Activated CD8-positive, alpha-beta memory T cell treated with anti-CD3 and anti-CD28 coated beads, Interleukin-2, amount 50 U/mL, for 1 hour (primary cell): ENCODE results near the gene IL11.
"Not testable (repeated sequence)": the region's sequence is repeated elsewhere in the genome, so short reads cannot be mapped to it uniquely, and the experiment has no call there.

Experiments used
- DNase-seq: peaks from one replicate; pipeline ENCODE4 v3.0.0-alpha.2; 2020; ENCODE audit errors: extremely low read depth

The IL11 gene

DNA sequence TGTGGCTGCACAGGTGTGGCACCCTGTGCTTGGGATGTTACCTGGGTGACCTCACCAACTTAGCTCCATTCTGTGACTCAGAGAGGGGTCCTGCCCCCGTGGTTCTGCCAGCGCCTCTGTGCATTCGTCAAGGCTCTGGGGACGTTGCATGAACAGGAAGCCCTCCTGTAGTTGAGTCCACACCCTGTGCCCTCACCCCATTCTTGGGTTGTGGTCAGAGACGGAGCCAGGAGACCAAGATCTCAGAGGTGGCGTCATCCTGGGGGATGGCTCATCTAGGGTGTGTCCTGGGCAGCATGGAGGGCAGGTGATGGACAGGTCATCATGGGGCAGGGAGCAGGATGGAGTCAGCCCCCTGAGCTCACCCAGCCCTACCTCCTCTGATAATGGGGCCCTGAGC lies 18.2 kb downstream of the IL11 start:
- DNase-seq: no peak

DNA sequence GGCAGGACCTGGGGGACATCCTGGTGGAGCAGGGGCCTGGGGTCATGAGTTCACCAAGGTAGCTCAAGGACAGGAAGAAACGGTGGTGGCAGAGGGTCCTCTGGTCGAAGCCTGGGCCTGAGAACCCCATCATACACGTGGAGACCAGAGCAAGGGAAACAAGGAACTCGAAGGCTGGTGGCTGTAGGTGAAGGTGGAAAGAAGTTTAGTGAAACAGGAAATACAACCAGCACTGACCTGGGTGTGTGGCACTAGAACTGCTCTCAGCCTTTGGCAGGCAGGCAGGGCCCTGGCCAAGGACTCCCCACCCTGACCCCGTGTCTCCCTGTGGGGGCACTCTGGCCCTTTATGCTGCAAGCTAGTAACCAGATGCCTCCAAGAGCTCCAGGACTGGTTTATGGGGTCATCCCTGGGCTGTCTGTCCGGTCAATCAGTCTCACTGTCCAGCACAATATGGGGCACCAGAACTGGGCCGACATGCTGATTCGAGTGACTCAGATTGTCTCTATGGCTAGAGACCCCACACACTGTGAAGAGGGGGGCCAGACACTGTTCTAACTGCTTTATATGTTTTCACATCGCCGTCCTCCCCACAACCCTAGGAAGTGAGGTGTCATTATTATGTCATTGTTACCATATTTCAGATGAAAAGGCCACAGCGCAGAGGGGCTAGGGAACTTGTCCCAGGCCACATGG lies 19.5 kb downstream of the IL11 start:
- DNase-seq: no peak

DNA sequence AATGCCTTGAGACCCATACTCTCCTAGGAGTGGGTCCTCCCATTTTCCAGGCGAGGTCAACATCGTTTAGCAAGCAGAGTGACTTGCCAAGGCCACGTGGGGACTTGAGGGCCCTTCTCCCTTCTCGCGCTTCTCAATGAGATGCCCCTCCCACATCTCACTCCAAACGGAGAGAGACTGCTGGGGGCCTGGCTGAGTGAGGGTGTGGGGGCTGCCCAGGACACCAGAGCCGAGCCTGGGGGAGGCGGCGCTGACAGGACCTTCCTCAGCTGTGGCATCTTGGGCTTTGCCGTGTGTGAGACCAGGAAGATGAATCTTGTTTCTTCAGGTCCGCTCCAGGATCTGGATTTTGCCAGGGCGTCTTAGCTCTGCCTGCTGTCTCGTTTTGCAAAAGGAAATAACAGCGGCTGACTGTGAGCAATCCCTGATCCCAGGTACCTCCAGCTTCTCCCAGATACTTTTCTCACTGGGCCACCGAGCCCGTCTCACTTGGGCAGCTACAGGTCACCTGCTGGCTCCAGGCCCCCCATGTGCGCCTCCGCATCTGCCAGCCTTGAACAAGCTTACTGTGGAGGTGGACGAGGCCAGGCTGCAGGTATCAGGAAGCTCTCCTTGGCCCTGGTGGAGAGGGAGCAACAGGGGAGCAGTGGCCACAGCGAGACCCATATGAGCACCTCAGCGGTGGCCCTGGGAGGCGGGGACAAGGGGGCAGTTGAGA lies 21.8 kb downstream of the IL11 start:
- no peak for DNase-seq

DNA sequence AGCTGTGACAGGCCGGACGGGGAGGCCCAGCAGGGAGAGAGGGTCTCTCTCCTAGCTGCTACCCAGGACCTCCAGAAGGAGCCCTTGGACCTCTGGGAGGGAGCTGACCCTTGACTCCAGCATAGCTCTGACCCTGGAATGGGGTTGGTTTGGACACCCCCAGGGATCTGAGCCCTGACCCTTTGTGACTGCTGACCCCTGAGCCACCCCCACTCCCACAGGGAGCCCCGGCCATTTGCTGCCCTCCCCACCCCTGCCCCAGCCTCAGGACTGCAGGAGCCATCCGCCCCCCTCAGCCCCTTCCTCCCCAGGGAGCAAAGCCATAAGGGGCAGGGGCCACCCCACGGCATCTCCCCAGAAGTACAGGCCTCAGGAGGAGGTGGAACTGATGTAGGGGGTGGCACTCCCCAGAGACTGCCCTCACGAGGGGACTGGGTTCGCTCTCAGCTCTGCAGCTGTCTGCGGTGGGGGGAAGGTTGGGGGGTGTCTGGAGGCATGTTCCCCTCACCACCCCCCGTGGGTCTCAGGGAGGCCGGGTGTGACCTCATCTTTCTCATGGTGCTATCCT lies 22.7 kb downstream of the IL11 start:
- no peak for DNase-seq

DNA sequence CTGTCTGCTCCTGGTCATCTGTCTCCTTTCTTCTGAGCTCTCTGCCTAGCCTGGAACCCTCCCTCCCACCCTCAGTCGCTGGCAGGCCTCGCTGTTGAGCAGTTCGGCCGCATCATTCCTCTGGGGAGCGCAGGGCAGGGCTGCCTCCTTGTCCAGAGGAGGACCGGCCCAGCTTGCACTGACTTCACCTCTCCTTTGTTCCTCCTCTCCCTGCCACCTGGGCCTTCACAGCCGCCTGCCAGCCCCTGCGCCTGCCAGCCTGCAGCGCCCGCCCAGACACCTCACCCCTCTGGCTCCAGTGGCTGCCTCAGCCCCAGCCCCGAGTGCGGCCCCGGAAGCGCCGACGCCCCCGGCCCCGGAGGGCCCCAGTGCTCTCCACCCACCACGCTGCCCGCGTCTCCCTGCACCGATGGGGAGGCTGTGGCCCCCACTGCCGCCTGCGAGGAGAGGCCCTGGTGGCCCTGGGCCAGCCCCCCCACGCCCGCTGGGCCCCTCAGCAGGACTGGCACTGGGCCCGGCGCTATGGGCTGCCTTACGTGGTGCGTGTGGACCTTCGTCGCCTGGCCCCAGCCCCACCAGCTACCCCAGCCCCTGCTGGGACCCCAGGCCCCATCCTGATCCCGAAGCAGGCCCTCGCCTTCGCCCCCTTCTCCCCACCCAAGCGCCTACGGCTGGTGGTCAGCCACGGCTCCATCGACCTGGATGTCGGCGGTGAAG lies 23.4 kb downstream of the IL11 start:
- no peak for DNase-seq

DNA sequence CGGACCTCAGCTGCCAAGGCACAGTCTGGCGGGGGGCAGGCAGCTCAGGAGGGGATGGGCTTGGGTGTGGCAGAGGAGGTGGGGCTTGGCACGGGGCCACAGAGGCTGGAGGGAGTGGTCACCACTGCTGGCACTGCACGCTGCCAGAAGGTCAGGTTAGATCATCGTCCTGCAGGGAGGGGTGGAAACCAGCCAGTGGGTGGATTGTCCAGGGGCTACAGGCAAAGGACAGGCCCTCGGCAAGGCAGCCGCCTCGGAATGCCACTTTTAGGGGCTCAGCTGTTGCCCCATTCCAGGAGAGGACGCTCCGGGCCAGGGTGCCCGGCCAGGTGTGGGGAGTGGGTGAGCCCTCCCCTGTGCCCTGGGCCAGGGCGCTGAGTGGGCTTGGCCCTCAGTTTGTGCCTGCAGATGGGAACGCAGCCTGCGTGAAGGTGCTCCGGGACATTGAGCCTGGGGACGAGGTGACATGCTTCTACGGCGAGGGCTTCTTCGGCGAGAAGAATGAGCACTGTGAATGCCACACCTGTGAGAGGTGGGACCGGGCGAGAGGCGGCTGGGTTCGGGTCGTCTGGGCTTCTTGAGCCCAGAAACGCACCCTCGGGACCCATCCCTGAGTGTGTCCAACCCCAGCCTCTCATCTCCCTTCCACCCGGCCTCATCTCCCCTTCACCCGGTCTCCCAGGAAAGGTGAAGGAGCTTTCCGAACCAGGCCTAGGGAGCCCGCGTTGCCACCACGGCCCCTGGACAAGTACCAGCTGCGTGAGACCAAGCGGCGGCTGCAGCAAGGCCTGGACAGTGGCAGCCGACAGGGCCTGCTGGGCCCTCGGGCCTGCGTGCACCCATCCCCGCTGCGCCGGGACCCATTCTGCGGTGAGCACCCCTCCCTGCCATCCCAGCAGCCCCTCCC lies 24.2 kb downstream of the IL11 start:
- DNase-seq: no peak

DNA sequence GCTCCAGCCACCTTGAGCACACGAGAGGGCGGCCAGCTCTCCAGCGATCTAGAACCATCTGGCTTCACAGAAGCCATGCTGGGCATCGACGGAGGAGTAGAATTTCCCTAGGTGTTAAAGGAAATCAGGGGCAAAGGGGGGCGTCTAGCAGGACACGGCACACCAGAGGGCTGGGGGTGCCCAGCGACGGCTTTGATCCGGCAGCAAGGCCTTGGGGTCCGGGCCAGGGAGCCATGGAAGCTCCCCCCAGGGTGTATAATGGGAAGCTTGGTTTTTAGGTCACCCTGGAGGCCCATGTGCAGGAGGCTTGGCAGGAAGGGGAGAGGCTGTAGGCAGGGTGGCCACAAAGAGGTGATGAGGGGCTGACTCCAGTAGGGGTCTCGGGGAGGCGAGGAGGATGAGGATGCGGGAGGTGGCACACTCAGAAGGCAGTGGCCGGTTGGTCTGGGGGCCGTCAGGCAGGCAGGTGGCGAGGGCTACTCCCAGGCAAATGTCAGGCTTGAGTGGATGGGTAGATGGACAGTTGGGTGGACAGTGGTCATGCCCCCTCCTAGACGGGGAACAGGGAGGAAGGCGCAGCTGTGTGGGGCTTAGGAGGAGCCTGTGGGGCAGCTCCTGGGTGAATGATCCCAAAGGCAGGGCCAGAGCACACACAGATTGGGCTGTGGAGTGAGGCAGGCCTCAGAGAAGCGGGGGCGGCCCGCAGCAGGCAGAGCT lies 25.0 kb downstream of the IL11 start:
- DNase-seq: no peak

DNA sequence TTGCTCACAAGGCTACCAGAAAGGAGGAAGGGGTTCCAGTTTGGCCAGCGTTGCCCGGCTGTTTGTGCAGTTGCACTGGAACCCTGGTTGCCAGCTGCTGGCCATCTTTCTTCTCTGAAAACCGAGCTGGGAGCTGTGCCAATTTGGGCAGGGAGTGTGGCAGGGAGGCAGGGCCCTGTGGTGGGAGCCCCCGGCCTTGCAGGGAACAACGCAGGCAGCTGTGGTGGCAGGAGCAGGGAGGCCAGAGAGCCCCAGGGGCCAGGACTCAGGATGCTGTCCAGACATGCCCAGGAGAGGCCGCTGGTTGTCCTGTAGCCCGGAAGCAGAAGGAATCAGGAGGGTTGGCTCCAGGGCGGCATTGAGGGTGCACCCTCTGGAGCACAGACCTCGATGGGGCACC lies 25.8 kb downstream of the IL11 start:
- no peak for DNase-seq

DNA sequence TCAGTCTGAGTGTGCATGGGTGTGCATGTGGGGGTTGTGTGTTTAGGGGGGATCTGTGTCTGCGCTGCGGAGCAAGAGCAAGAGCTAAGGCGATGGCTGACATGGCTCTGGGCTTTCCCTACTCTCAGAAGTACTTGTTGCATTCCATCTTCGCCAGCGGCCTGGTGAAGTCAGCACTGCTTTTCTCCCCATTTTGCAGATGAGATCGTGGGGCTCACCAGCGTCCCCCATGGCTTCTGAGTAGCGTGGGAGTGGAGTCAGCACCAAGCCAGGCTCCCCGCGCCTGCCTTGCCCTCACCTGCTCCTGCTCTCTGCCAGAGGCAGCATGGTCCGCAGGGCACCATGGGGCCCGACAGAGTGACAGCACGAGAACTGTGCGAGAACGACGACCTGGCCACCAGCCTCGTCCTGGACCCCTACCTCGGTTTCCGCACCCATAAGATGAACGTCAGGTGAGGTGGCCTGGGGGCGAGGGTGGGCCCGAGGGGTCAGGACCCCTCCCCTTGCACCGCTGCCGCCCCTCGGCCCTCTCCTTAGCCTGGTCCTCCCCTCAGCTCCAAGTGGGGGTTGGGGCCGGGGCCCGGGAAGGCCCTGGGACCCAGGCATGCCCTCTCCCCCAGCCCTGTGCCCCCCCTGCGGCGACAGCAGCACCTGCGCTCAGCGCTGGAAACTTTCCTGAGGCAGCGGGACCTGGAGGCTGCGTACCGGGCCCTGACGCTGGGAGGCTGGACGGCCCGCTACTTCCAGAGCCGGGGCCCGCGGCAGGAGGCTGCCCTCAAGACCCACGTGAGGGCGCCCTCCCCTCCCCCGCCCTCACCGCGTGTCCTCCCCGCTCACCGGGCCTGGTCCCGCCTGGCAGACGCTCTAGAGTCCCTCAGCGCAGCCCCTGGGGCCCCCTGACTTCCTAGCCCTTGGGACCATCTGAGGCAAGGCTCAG lies 28.4 kb downstream of the IL11 start:
- no peak for DNase-seq

DNA sequence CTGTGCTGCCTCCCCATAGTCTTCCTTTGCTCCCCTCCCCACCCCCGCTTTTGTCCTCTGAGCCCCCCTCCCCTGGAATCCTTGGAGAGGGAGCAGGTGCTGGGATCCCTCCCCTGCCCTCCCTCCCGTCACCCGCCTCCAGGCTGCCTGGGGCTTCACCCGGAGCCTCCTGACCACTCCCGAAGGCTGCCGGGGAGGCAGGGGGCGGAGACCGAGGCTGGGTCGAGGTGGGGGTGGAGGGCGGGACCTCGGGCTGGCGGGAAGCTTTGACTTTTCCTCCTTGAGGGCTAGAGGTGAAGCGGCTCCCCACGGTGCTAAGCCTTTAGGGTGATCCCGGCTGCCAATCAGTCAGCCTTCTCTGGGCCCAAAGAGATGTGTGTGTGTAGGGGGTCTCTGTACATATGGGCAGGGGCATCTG lies 29.1 kb downstream of the IL11 start:
- DNase-seq: no peak

DNA sequence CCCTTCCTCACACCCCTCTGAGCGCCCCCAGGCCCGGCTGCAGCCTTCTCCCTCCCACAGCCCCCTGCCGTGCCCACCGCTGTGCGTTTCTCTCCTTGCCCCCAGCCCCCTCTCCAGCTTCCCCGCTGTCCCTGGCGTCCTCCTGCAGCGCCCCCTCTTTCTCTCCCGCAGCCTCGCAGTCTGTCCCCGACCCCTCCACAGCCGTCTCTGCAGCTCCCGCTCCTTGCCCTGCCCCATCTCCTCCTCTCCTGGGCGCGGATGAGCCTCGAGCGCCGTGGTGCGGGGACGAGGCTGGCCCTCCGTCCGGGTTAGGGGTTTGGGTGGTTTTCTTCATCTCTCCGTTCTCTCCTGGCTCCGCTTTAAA lies 29.5 kb downstream of the IL11 start:
- DNase-seq: no peak

DNA sequence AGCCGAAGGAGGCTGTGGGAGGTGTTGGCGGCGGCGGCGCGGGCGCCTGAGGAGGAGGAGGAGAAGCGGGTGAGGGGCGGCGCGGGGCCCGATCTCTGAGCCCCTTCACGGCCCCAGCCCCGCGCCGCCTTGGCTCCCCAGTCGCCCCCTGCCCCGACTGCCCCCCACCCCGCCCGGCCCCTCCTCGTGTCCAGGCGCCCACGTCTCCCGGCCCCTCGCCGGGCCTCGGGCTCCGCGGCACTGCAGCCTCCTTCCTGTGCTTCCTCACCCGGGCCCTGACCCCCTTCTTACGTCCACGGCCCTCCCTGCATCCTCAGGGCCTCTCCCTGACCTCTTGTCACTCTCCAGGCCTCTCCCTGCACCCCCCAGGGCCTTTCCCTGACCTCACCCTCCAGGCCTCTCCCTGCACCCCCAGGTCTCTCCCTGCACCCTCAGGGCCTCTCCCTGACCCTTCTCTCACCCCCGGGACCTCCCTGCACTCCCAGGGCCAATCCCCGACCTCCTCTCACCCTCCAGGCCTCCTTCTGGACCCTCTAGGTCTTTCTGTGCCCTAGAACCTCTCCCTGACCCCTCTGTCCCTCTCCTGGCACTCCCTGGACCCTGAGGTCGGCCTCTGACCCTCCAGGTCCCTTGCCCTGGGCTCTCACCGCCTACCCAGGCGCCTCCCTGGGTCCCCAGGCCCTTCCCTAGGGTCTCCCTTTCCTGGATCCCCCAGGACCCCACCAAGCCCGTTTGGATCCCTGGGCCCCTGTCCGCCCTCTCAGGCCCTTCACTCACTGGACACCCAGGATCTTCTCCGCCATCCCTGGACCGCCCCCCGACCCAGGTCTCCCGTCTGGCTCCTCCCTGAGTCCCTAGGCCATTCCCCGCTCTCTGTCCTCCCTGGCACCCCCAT lies 30.1 kb downstream of the IL11 start:
- DNase-seq: no peak

DNA sequence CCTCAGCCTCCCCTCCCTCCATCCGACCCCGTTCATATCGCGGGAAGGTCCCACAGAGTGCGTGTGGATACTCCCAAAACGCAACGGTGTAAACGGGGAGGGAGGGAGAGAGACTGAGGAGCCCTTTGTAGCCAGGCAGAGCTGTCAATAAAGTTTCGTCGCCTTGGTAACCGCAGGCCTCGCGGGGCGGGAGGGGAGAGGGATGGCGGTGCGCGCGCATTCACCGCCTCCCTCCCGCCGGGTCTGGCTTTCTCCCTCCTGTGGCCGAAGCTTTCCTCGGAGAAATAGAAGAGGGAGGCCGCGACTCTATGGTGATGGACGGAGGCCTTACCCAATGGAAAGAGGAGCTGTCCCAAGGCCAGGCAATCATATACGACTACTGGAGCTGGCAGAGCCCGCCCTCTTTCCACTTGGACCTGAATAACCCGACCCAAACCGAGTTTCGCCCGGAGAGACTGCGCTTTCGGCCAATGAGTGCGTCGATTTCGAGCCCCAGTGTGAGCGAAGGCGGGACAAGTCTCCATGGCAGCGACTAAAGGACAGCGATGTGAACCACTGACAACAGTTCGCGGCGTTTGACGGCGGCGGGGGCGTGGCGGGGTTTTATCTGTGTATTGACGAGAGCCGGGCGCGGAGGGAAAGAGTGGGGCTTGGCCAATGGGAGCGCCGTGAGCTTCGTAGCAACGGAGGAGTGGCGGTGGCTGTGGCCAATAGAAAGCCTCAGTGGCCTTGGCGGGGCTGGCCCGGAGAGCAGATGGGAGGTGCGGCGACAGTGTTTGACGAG lies 31.0 kb downstream of the IL11 start, which contains the start of gene KMT5C:
Gene KMT5C (plus strand): TSS at position 772 of the 784 bp plus-strand sequence. CDS start 2,061 bp downstream, outside the sequence.
- peak; percentile 100 for DNase-seq

DNA sequence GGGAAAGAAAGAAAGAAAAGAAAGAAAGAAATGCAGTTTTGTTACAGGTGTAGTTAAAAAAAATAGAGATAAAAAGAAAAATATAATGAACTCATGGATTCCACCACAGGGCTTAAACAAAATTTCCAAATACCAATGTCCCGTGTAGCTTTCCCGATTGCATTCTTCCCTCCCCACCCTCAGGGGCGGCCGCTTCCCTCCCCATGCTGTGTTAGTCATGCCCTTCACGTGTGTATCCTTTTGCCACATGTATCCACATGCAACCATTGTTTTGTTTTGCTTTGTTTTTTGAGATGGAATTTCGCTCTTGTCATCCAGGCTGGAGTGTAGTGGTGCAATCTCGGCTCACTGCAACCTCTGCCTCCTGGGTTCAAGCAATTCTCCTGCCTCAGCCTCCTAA lies 34.2 kb downstream of the IL11 start:
- no peak for DNase-seq

DNA sequence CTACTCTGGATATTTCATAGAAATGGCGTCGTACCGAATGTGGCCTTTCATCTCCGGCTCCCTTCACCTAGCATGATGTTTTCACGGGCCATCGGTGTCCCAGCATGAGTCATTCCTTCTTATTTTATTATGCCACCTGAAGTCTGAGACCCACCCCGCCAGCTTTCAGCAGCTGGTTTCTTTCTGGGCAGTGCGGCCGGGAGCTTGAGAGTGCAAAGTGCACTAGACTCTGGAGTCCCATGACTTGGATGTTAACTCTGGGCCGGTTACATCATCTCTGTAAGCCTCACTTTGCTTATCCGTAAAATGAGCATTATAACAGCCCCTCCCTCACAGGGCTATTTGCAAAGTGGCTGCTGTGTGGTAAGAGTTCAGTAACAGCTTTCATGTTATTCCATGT lies 36.4 kb downstream of the IL11 start:
- DNase-seq: no peak

DNA sequence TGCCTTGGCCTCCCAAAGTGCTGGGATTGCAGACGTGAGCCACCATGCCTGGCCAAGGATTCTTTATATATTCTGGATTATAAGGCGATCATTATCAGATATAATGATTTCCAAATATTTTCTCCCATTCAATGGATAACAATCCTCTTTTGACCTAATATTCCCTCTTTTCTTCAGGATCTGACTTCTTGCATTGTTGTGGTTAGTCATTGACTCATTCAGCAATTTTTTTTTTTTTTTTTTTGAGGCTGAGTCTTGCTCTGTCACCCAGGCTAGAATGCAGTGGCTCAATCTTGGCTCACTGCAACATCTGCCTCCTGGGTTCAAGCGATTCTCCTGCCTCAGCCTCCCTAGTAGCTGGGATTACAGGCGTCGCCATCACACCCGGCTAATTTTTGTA lies 40.5 kb downstream of the IL11 start:
- not testable (repeated sequence) for DNase-seq

DNA sequence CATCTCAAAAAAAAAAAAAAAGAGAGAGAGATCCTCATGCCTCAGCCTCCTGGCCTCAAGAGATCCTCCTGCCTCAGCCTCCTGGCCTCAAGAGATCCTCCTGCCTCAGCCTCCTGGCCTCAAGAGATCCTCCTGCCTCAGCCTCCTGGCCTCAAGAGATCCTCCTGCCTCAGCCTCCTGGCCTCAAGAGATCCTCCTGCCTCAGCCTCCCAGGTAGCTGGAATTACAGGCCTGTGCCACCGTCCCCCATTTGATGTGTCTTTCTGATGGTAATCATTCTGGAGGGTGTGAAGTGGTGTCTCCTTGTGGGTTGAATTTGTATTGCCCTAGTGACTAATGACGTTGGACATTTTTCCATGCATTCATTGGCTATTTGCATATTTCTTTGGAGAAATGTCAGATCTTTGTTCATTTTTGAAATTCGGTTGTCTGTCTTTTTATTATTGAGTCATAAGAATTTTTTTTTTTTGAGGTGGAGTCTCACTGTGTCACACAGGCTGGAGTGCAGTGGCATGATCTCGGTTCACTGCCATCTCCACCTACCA lies 41.4 kb downstream of the IL11 start:
- not testable (repeated sequence) for DNase-seq

DNA sequence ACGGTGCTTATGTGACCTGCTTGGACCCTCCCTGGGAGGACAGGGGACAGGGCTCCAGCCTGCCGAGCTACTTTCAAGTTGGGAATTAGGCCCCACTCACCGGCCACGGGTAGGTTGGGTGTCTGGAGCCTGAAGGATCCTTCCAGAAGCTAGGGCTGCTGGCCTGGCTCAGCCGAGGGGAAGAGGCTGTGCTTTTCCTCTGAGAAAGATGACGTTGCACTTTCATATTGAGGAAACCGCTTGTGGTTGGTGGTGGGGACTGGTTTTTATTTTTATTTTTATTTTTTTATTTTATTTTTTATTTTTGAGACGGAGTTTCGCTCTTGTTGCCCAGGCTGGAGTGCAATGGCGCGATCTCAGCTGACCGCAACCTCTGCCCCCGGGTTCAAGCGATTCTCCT lies 45.1 kb downstream of the IL11 start, which contains the start of gene TMEM150B:
Gene TMEM150B (minus strand): TSS at position 170 of the 400 bp plus-strand sequence. CDS start 4,305 bp downstream, outside the sequence.
- no peak for DNase-seq
